Measurements from ENCODE around the gene SMIM41. TPM values are rescaled to one million over a fixed set of nuclear protein-coding genes. Genes with fewer than 3 reads are reported as not detected.
A peak's percentile ranks its signal among the peaks of the same experiment; 100 is the strongest.

The SMIM41 gene
- total and polyA plus RNA-seq, 3 donors from 2014 or later, result 2.6 to 21.7 (median 15.6) TPM

- intact Hi-C loops (cut with DNase I; ENCODE audit: low total_unique reads), result no loop called here
- TF ChIP-seq, protein P1, sequence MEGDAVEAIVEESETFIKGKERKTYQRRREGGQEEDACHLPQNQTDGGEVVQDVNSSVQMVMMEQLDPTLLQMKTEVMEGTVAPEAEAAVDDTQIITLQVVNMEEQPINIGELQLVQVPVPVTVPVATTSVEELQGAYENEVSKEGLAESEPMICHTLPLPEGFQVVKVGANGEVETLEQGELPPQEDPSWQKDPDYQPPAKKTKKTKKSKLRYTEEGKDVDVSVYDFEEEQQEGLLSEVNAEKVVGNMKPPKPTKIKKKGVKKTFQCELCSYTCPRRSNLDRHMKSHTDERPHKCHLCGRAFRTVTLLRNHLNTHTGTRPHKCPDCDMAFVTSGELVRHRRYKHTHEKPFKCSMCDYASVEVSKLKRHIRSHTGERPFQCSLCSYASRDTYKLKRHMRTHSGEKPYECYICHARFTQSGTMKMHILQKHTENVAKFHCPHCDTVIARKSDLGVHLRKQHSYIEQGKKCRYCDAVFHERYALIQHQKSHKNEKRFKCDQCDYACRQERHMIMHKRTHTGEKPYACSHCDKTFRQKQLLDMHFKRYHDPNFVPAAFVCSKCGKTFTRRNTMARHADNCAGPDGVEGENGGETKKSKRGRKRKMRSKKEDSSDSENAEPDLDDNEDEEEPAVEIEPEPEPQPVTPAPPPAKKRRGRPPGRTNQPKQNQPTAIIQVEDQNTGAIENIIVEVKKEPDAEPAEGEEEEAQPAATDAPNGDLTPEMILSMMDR (IDR thresholded peaks at IDR 0.05), result no peak
- TF ChIP-seq POLR2A (IDR thresholded peaks at IDR 0.05), result no peak
- DNase-seq, result peak; percentile 69
- no peaks in the 10 kb centered on the region for H3K9me3 ChIP-seq
- H3K27ac ChIP-seq, result peak overlapping the region; percentile 81 to 92
- no peaks in the 10 kb centered on the region for H3K36me3 ChIP-seq (ENCODE audit: low read depth, missing control alignments)
- no peak overlapping the region for H3K4me3 ChIP-seq
- peaks cover 35% of the 10 kb centered on the region for H3K4me1 ChIP-seq
- 25 to 62% methylated on average over 8 to 12 of the region's 12 CpGs for WGBS, 2 donors
- no peaks in the 10 kb centered on the region for H3K27me3 ChIP-seq
Observed at GRCh38 chr12:52063981-52064649, 15.4 kb upstream of the SMIM41 start.

DNA sequence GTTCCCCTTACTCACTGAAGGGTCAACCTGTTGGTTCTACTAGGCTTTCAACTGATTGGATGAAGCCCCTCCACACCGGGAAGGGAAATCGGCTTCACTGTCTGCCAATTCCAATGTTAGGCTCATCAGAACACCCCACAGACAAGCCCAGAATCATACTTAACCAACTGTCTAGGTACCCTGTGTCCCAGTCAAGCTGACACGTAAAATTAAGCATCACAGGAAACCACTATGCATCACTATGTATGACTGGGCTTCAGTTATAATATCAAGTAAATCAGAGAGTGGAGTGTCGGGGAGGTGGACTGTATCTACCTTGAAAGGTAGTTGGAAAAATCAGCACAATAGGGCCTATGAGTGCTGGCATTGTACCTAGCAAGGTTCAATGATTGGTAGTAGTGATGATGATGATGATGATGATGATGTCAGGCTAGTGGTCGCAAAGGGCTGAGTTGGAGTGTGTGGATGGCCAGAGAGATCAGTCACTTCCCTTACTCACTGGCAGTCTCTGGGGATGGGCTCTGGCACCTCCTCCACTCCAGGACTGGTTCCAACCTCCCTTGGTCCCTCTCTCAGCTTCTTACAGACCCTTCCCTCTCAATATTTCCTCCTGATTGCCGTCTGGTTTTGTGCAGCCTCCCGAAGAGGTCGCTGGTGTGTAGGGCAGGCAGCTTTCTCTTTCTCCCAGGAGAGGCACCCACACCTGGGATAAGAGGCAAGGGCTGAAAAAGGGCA lies 13.0 kb upstream of the SMIM41 start:
- Histone ChIP-seq H3K27me3 (no peaks in the 10 kb centered on the region), H3K4me1 (peaks cover 45% of the 10 kb centered on the region), H3K4me3 (no peak overlapping the region), H3K36me3 (ENCODE audit: low read depth, missing control alignments) (no peaks in the 10 kb centered on the region), H3K9me3 (no peaks in the 10 kb centered on the region), H3K27ac (no peak overlapping the region)
- intact Hi-C loops (cut with DNase I; ENCODE audit: low total_unique reads), result no loop called here
- DNase-seq, result no peak
- 72 to 79% methylated on average over 8 of the region's 8 CpGs for WGBS, 2 donors
- TF ChIP-seq, protein P1 (IDR thresholded peaks at IDR 0.05), result no peak
- TF ChIP-seq POLR2A (IDR thresholded peaks at IDR 0.05), result no peak

- intact Hi-C loops (cut with DNase I; ENCODE audit: low total_unique reads), result no loop called here
- Histone ChIP-seq H3K27me3 (no peaks in the 10 kb centered on the region), H3K36me3 (ENCODE audit: low read depth, missing control alignments) (no peaks in the 10 kb centered on the region), H3K4me3 (no peak overlapping the region), H3K9me3 (no peaks in the 10 kb centered on the region), H3K4me1 (peaks cover 42% of the 10 kb centered on the region), H3K27ac (no peak overlapping the region)
- DNase-seq, result no peak
- TF ChIP-seq, protein P1 (IDR thresholded peaks at IDR 0.05), result no peak
- no peak for TF ChIP-seq POLR2A (IDR thresholded peaks at IDR 0.05)
- WGBS, 2 donors, result 55 to 56% methylated on average over 3 of the region's 3 CpGs
Observed at GRCh38 chr12:52067081-52067374, 12.5 kb upstream of the SMIM41 start.

DNA sequence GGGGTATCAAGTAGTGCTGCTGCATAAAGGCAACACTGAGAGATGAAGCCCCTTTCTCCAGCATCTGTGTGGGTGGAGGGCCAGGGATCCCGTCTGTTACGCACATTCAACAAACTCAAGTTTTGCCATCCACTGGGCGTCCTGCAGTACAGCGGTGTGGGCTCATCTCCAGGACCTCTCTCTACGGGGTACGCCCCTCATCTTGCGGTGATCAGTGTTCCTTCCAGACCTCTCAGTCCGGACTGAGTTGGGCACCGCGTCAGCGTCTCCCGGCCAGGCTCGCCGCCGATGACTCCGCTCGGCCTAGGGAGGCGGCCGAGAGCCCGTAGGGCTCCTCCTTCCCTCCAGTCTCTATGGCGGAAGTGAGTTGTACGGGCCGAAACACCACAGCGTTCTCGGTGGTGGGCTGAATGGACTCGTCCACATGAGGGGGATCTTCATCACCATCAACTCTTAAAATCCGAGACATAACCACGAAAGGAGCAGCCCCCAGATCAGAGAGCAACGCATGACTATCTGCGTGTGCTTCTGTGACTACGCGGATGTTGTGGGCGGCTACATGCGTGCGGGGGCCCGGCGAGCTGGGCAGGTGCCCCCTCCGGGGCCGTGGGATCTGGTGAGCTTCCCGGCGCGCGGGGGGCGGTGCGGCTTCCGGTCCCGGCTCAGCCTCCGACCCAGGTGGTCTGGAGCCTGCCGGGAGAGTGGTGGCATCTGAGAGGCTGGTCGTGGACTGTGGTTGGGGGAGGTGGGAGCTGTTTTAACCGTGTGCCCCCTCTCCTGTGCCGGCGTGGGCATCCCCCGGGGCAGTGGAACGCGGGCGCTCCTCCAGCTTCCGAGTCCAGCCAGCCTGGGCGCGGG lies 9.9 kb upstream of the SMIM41 start, which contains the start of gene ATG101:
Gene ATG101 (plus strand): TSS at position 652 of the 858 bp plus-strand sequence. CDS start 3,673 bp downstream, outside the sequence.
- H3K4me1 ChIP-seq, result peaks cover 27% of the 10 kb centered on the region
- intact Hi-C loops (cut with DNase I; ENCODE audit: low total_unique reads), result no loop called here
- H3K27me3 ChIP-seq, result no peaks in the 10 kb centered on the region
- H3K36me3 ChIP-seq (ENCODE audit: low read depth, missing control alignments), result no peaks in the 10 kb centered on the region
- peak within 1 kb of the TSS; percentile 81 to 87 for H3K4me3 ChIP-seq
- H3K27ac ChIP-seq, result peak within 1 kb of the TSS; percentile 71 to 88
- DNase-seq, result peak; percentile 95
- TF ChIP-seq, protein P1 (IDR thresholded peaks at IDR 0.05), result peak; percentile 67 to 84 (median 77)
- TF ChIP-seq POLR2A (IDR thresholded peaks at IDR 0.05), result no peak
- no peaks in the 10 kb centered on the region for H3K9me3 ChIP-seq
- WGBS, 2 donors, result 0% methylated on average over 15 to 58 of the region's 60 CpGs

All from testis (tissue), 3 donors.